ENCODE measurements around the gene GRB2.

GRB2 gene

GRCh38 chr17:75365009-75365930 is 40.2 kb downstream of the GRB2 start:
- no peak for TF ChIP-seq CTCF (IDR thresholded peaks at IDR 0.05; ENCODE audit: control insufficient read depth, insufficient read depth, low read depth, low read length, missing control alignments)
- no peak overlapping the region for H3K4me3 ChIP-seq (ENCODE audit: control insufficient read depth, low read depth, low read length)
- no peak for DNase-seq (ENCODE audit: low read depth)

- H3K4me3 ChIP-seq (ENCODE audit: control insufficient read depth, low read depth, low read length) = no peak overlapping the region
- peak; percentile 48 for DNase-seq (ENCODE audit: low read depth)
- no peak for TF ChIP-seq CTCF (IDR thresholded peaks at IDR 0.05; ENCODE audit: control insufficient read depth, insufficient read depth, low read depth, low read length, missing control alignments)
Measured at GRCh38 chr17:75364078-75364477, 41.4 kb downstream of the GRB2 start.

- TF ChIP-seq CTCF (IDR thresholded peaks at IDR 0.05; ENCODE audit: control insufficient read depth, insufficient read depth, low read depth, low read length, missing control alignments) = no peak
- no peak for DNase-seq (ENCODE audit: low read depth)
- no peak overlapping the region for H3K4me3 ChIP-seq (ENCODE audit: control insufficient read depth, low read depth, low read length)
Measured at GRCh38 chr17:75361996-75362395, 43.5 kb downstream of the GRB2 start.

- TF ChIP-seq CTCF (IDR thresholded peaks at IDR 0.05; ENCODE audit: control insufficient read depth, insufficient read depth, low read depth, low read length, missing control alignments) = no peak
- DNase-seq (ENCODE audit: low read depth) = no peak
- no peak overlapping the region for H3K4me3 ChIP-seq (ENCODE audit: control insufficient read depth, low read depth, low read length)
Measured at GRCh38 chr17:75361344-75361743, 44.1 kb downstream of the GRB2 start.

GRCh38 chr17:75356260-75356937 is 49.1 kb downstream of the GRB2 start:
- H3K4me3 ChIP-seq (ENCODE audit: control insufficient read depth, low read depth, low read length) = no peak overlapping the region
- no peak for DNase-seq (ENCODE audit: low read depth)
- no peak for TF ChIP-seq CTCF (IDR thresholded peaks at IDR 0.05; ENCODE audit: control insufficient read depth, insufficient read depth, low read depth, low read length, missing control alignments)

- TF ChIP-seq CTCF (IDR thresholded peaks at IDR 0.05; ENCODE audit: control insufficient read depth, insufficient read depth, low read depth, low read length, missing control alignments) = no peak
- no peak for DNase-seq (ENCODE audit: low read depth)
- no peak overlapping the region for H3K4me3 ChIP-seq (ENCODE audit: control insufficient read depth, low read depth, low read length)
Measured at GRCh38 chr17:75353176-75353575, 52.3 kb downstream of the GRB2 start.
